Naive thymus-derived CD4-positive, alpha-beta T cell (primary cell): Measurements from ENCODE around the gene POPDC2. TPM values are rescaled to one million over a fixed set of nuclear protein-coding genes. Genes with fewer than 3 reads are reported as not detected.
A peak's percentile ranks its signal among the peaks of the same experiment; 100 is the strongest.

Experiments
- ATAC-seq: fragments of 150-1000 bp; cut with Tn5 transposase; 2 replicates; pipeline ENCODE4 v1.10.0; 2021; ENCODE audit warnings: mild to moderate bottlenecking, moderate library complexity
- CTCF ChIA-PET: fragments of 350-600 bp; sonication (Branson Sonifier 250); formaldehyde crosslinking; loops from one replicate; lab custom pipeline; 2021; ENCODE audit warnings: antibody characterized with exemption; lab: Charles Lee
- POLR2A ChIA-PET: fragments of 350-600 bp; sonication (Branson Sonifier 250); formaldehyde crosslinking; loops from one replicate; lab custom pipeline; 2021; ENCODE audit warnings: antibody characterized with exemption, inconsistent platforms; lab: Charles Lee
- DNase-seq, 9 donors: peaks; one replicate each; pipeline versions ENCODE4 v3.0.0 to v3.0.0-alpha.2; 2020 to 2022; ENCODE audit warnings: mixed read lengths in 1 of 9
- H3K27ac ChIP-seq: one replicate; pipeline ENCODE4 v1.7.0; 2013; ENCODE audit warnings: mild to moderate bottlenecking, low read depth, low read length, moderate library complexity
- H3K27me3 ChIP-seq, 2 donors: one replicate each; pipeline ENCODE4 v1.7.0; 2013; ENCODE audit warnings: low read length in 2 of 2, mild to moderate bottlenecking in 2 of 2, moderate library complexity in 2 of 2; ENCODE audit not compliant: control insufficient read depth in 2 of 2, insufficient read depth in 2 of 2
- H3K36me3 ChIP-seq, 3 experiments: 1 replicate in 2 of 3; 2 replicates in 1 of 3; pipeline ENCODE4 v1.7.0; 2013; ENCODE audit warnings: low read length in 3 of 3, mild to moderate bottlenecking in 3 of 3, moderate library complexity in 1 of 3; ENCODE audit not compliant: insufficient read depth in 3 of 3, control insufficient read depth in 2 of 3
- H3K4me1 ChIP-seq, 2 donors: one replicate each; pipeline ENCODE4 v1.7.0; 2013; ENCODE audit warnings: low read length in 2 of 2, mild to moderate bottlenecking in 2 of 2, moderate library complexity in 1 of 2; ENCODE audit not compliant: control insufficient read depth in 2 of 2, insufficient read depth in 2 of 2
- H3K4me3 ChIP-seq: 2 replicates; pipeline ENCODE4 v1.7.0; 2013; ENCODE audit warnings: mild to moderate bottlenecking, low read length
- H3K9me3 ChIP-seq, 3 experiments: 1 replicate in 2 of 3; 2 replicates in 1 of 3; pipeline ENCODE4 v1.7.0; 2013; ENCODE audit warnings: low read length in 3 of 3; ENCODE audit not compliant: control insufficient read depth in 2 of 3
- H3K27ac Mint-ChIP-seq, 9 donors: one replicate each; pipeline ENCODE4 v1.8.0; 2020 to 2022; ENCODE audit warnings: mixed read lengths in 9 of 9, mild to moderate bottlenecking in 8 of 9, moderate library complexity in 5 of 9, inconsistent platforms in 2 of 9
- H3K27me3 Mint-ChIP-seq, 5 donors: one replicate each; pipeline ENCODE4 v1.8.0; 2021 to 2022; ENCODE audit warnings: mixed read lengths in 5 of 5, mild to moderate bottlenecking in 1 of 5
- H3K36me3 Mint-ChIP-seq, 5 donors: one replicate each; pipeline ENCODE4 v1.8.0; 2020 to 2022; ENCODE audit warnings: mixed read lengths in 5 of 5, mild to moderate bottlenecking in 3 of 5, inconsistent platforms in 1 of 5
- H3K4me1 Mint-ChIP-seq, 7 donors: one replicate each; pipeline ENCODE4 v1.8.0; 2020 to 2022; ENCODE audit warnings: mixed read lengths in 7 of 7, mild to moderate bottlenecking in 3 of 7, inconsistent platforms in 1 of 7
- H3K4me3 Mint-ChIP-seq, 10 donors: one replicate each; pipeline ENCODE4 v1.8.0; 2020 to 2022; ENCODE audit warnings: mild to moderate bottlenecking in 10 of 10, mixed read lengths in 10 of 10, moderate library complexity in 6 of 10, inconsistent platforms in 2 of 10
- H3K9me3 Mint-ChIP-seq, 11 donors: one replicate each; pipeline ENCODE4 v1.8.0; 2020 to 2022; ENCODE audit warnings: mixed read lengths in 11 of 11, mild to moderate bottlenecking in 4 of 11, inconsistent platforms in 1 of 11, moderate library complexity in 1 of 11
- intact Hi-C, 2 donors: fragments of 100-400 bp; cut with micrococcal nuclease; formaldehyde crosslinking; loops; one replicate each; pipeline ENCODE4 v1.15.1; 2023
- polyA plus RNA-seq, 2 donors: library from polyadenylated mRNA; unstranded; fragments of 300-500 nt; fragmentation: Illumina TruSeq; gene quantifications; one replicate each; pipeline ENCODE4 v1.2.3, GENCODE V29; 2021
- total RNA-seq, 6 experiments: library from RNA in 5 of 6; stranded (reverse) in 5 of 6; gene quantifications; 1 replicate in 5 of 6; 2 replicates in 1 of 6; pipeline ENCODE4 v1.2.3 and lab custom pipeline; 2021 to 2026

POPDC2 gene
- total and polyA plus RNA-seq, 7 experiments from 2014 or later: 2.0 to 6.0 (median 4.3) TPM

- Histone ChIP-seq H3K27me3 (no peaks in the 10 kb centered on the region), H3K4me3 (no peak overlapping the region), H3K27ac (peak overlapping the region; percentile 23), H3K9me3 (no peaks in the 10 kb centered on the region), H3K4me1 (peaks cover 14 to 16% of the 10 kb centered on the region in 2 donors), H3K36me3 (peaks cover 3 to 24% (median 10%) of the 10 kb centered on the region in 3 experiments)
- DNase-seq: no peak
- no peak for ATAC-seq
- POLR2A ChIA-PET: no interaction called here
- intact Hi-C loops: loop anchor here (5.0 to 10.0 kb wide), 4 partner anchors 98 to 919 kb away; partner anchors contain the start of genes ADPRH (in 1 of the 2) and NDUFB4 (in 1 of the 2)
- CTCF ChIA-PET: no interaction called here
- Mint-ChIP-seq H3K27me3 (peaks cover 0 to 3% (median 0%) of the 10 kb centered on the region in 5 donors), H3K27ac (peak overlapping the region in 8 of 9 donors; percentile 23 to 96 (median 95)), H3K4me1 (peaks cover 19 to 59% (median 45%) of the 10 kb centered on the region in 7 donors), H3K4me3 (peak overlapping the region; percentile 78 to 98 (median 90)), H3K9me3 (peaks cover 0 to 4% (median 0%) of the 10 kb centered on the region in 11 donors), H3K36me3 (peaks cover 0 to 32% (median 10%) of the 10 kb centered on the region in 5 donors)
Measured at GRCh38 chr3:119675188-119675874, 14.9 kb upstream of the POPDC2 start.

- Histone ChIP-seq H3K4me1 (peaks cover 14 to 16% of the 10 kb centered on the region in 2 donors), H3K27ac (no peak overlapping the region), H3K36me3 (peaks cover 8 to 24% (median 10%) of the 10 kb centered on the region in 3 experiments), H3K27me3 (no peaks in the 10 kb centered on the region), H3K4me3 (no peak overlapping the region), H3K9me3 (no peaks in the 10 kb centered on the region)
- peaks cover 0 to 4% (median 0%) of the 10 kb centered on the region in 11 donors for H3K9me3 Mint-ChIP-seq
- H3K27ac Mint-ChIP-seq: peak overlapping the region in 1 of 9 donors; percentile 41
- ATAC-seq (no peak), DNase-seq (no peak)
- POLR2A ChIA-PET: interaction anchor here (1.2 kb wide), 1 partner anchor 210 kb away, joined by 3 read pairs; no protein-coding TSS in a partner anchor
- peaks cover 19 to 59% (median 45%) of the 10 kb centered on the region in 7 donors for H3K4me1 Mint-ChIP-seq
- CTCF ChIA-PET: interaction anchor here (0.7 kb wide), 1 partner anchor 9 kb away, joined by 4 read pairs; no protein-coding TSS in a partner anchor
- intact Hi-C loops: loop anchor here in 1 of 2 donors (10.0 kb wide), 3 partner anchors 141 to 921 kb away; partner anchors contain the start of gene NDUFB4
- peaks cover 0 to 32% (median 10%) of the 10 kb centered on the region in 5 donors for H3K36me3 Mint-ChIP-seq
- H3K4me3 Mint-ChIP-seq: no peak overlapping the region
- peaks cover 0 to 3% (median 0%) of the 10 kb centered on the region in 5 donors for H3K27me3 Mint-ChIP-seq
Measured at GRCh38 chr3:119673875-119674274, 13.5 kb upstream of the POPDC2 start.

GRCh38 chr3:119672776-119673175 is 12.4 kb upstream of the POPDC2 start:
- H3K4me3 Mint-ChIP-seq: no peak overlapping the region
- ChIA-PET CTCF (interaction anchor here (0.6 kb wide), 1 partner anchor 11 kb away, joined by 3 read pairs; no protein-coding TSS in a partner anchor), POLR2A (interaction anchor here (0.6 to 1.2 kb wide), 2 partner anchors 171 to 209 kb away, joined by 3 read pairs; no protein-coding TSS in a partner anchor)
- peaks cover 0 to 4% (median 0%) of the 10 kb centered on the region in 11 donors for H3K9me3 Mint-ChIP-seq
- peaks cover 12 to 16% of the 10 kb centered on the region in 2 donors for H3K4me1 ChIP-seq
- H3K36me3 ChIP-seq: peaks cover 8 to 28% (median 10%) of the 10 kb centered on the region in 3 experiments
- no peaks in the 10 kb centered on the region for H3K9me3 ChIP-seq
- H3K27me3 Mint-ChIP-seq: peaks cover 0 to 3% (median 0%) of the 10 kb centered on the region in 5 donors
- no peaks in the 10 kb centered on the region for H3K27me3 ChIP-seq
- H3K27ac ChIP-seq: no peak overlapping the region
- no peak for DNase-seq
- peaks cover 19 to 58% (median 44%) of the 10 kb centered on the region in 7 donors for H3K4me1 Mint-ChIP-seq
- intact Hi-C loops: loop anchor here in 1 of 2 donors (10.0 kb wide), 3 partner anchors 142 to 922 kb away; partner anchors contain the start of gene NDUFB4
- H3K27ac Mint-ChIP-seq: peak overlapping the region in 4 of 9 donors; percentile 30 to 43 (median 38)
- H3K4me3 ChIP-seq: no peak overlapping the region
- no peak for ATAC-seq
- H3K36me3 Mint-ChIP-seq: peaks cover 0 to 33% (median 10%) of the 10 kb centered on the region in 5 donors

- DNase-seq (no peak), ATAC-seq (no peak)
- Histone ChIP-seq H3K4me3 (no peak overlapping the region), H3K4me1 (peaks cover 0 to 1% of the 10 kb centered on the region in 2 donors), H3K36me3 (peaks cover 8 to 28% (median 10%) of the 10 kb centered on the region in 3 experiments), H3K27ac (no peak overlapping the region), H3K27me3 (no peaks in the 10 kb centered on the region), H3K9me3 (no peaks in the 10 kb centered on the region)
- H3K9me3 Mint-ChIP-seq: no peaks in the 10 kb centered on the region
- H3K36me3 Mint-ChIP-seq: peaks cover 0 to 36% (median 10%) of the 10 kb centered on the region in 5 donors
- peaks cover 3 to 32% (median 21%) of the 10 kb centered on the region in 7 donors for H3K4me1 Mint-ChIP-seq
- no peaks in the 10 kb centered on the region for H3K27me3 Mint-ChIP-seq
- ChIA-PET POLR2A (no interaction called here), CTCF (no interaction called here)
- H3K27ac Mint-ChIP-seq: peak overlapping the region in 3 of 9 donors; percentile 26 to 52 (median 48)
- intact Hi-C loops: loop anchor here in 1 of 2 donors (10.0 kb wide), 3 partner anchors 145 to 925 kb away; partner anchors contain the start of gene NDUFB4
- H3K4me3 Mint-ChIP-seq: no peak overlapping the region
Measured at GRCh38 chr3:119669906-119670570, 9.6 kb upstream of the POPDC2 start.

- H3K4me3 ChIP-seq: no peak overlapping the region
- no peaks in the 10 kb centered on the region for H3K27me3 Mint-ChIP-seq
- DNase-seq: no peak
- POLR2A ChIA-PET: interaction anchor here (0.8 kb wide), 1 partner anchor 11 kb away, joined by 4 read pairs; no protein-coding TSS in a partner anchor
- no peaks in the 10 kb centered on the region for H3K4me1 ChIP-seq
- H3K27ac ChIP-seq: no peak overlapping the region
- H3K4me3 Mint-ChIP-seq: no peak overlapping the region
- H3K9me3 Mint-ChIP-seq: no peaks in the 10 kb centered on the region
- peaks cover 2 to 14% (median 5%) of the 10 kb centered on the region in 7 donors for H3K4me1 Mint-ChIP-seq
- no peak for ATAC-seq
- H3K36me3 Mint-ChIP-seq: peaks cover 0 to 16% (median 4%) of the 10 kb centered on the region in 5 donors
- intact Hi-C loops: no loop called here
- peak overlapping the region in 1 of 9 donors; percentile 34 for H3K27ac Mint-ChIP-seq
- peaks cover 0 to 8% (median 4%) of the 10 kb centered on the region in 3 experiments for H3K36me3 ChIP-seq
- H3K27me3 ChIP-seq: no peaks in the 10 kb centered on the region
- no peaks in the 10 kb centered on the region for H3K9me3 ChIP-seq
- CTCF ChIA-PET: no interaction called here
Measured at GRCh38 chr3:119665954-119666559, 5.7 kb upstream of the POPDC2 start.
